ENCODE results near the gene GNAS.

The GNAS gene

DNA sequence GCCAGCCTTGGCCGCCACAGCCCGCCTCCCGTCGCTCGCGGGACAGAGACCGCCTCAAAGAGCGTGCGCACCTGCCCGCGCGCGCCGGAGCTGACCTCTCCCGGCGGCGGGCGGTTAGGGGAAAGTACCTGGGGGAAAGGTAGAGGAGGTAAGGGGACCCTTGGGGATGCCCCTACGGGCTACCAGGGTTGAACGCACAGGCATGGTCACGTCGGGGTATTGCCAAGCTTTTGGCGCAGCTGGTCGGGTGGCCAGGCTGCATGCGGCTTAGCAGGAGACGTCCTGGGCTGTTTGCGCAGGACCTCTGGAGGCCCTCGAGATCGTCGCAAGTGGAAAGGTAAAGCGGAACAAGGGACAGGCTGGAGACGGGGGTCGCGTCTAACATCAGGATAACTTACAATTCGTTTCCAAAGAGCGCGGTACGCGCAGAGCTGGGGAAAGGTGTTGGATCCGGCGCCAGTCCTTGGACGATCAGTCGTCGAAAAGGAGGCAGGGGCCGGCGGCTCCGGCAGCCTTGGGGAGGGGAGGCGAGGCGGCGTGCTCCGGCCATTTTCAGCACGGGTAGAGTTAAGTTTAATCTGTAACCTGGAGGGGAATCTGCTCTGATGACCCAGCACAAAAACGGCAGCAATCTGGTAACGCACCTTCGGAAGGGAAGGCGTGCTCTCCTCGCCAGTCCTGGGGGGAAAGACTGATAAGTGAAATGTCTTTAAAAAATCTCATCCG is 10.8 kb upstream of the GNAS start:
- H3K4me3 ChIP-seq (replicated peaks; ENCODE audit: low read depth, low read length), result no peak overlapping the region
- no peak for DNase-seq (ENCODE audit: extremely low read depth, low read depth)

GRCh38 chr20:58842276-58842675 is 10.2 kb upstream of the GNAS start:
- TF ChIP-seq CTCF (IDR thresholded peaks at IDR 0.05; ENCODE audit: low read depth, low read length, missing control alignments), result no peak
- no peak for DNase-seq (ENCODE audit: extremely low read depth, low read depth)
- no peak overlapping the region for H3K4me3 ChIP-seq (replicated peaks; ENCODE audit: low read depth, low read length)

More for the DNA sequence above, 10.8 kb upstream of the GNAS start:
- no peak for TF ChIP-seq CTCF (IDR thresholded peaks at IDR 0.05; ENCODE audit: low read depth, low read length, missing control alignments)

DNA sequence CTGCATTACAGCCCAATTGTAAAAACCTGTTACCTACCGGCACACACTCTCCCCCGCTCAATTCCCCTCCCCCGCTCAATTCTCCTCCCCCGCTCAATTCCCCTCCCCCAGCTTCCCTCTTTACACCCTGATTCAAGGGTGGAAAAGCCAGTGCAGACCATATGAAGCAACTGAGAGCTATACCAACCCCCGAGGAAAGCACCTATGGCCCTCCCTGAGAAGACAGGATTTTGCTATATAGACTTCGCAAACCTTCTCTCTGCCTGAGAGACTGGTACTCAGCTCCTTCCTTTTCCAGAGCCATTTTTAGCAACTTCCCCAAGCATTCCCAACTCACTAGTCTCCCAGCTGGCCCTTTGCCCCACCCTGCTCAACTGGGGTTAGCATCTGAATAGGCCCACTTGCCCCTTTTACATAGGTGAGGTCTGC is 9.4 kb upstream of the GNAS start:
- H3K4me3 ChIP-seq (replicated peaks; ENCODE audit: low read depth, low read length), result no peak overlapping the region
- DNase-seq (ENCODE audit: extremely low read depth, low read depth), result no peak
- no peak for TF ChIP-seq CTCF (IDR thresholded peaks at IDR 0.05; ENCODE audit: low read depth, low read length, missing control alignments)

DNA sequence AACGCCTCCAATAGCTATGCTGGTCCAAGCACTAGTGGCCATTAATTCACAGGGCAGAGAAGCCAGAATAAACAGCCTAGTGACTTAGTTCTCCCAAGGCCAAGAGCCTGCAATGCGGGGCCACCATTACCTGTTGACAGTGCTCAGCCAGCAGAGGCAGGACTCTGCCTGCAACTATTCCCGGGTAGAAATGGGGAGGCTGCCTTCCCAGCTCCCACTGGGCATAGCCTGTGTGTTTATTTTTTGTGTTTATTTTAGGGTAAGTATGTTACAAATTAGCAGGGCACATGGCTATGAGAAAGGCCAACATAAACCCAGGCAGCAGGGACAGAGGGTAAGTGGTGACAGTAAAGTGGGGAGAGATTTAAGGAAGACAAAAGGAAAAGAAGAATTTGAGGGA is 6.8 kb upstream of the GNAS start:
- H3K4me3 ChIP-seq (replicated peaks; ENCODE audit: low read depth, low read length), result no peak overlapping the region
- no peak for DNase-seq (ENCODE audit: extremely low read depth, low read depth)
- TF ChIP-seq CTCF (IDR thresholded peaks at IDR 0.05; ENCODE audit: low read depth, low read length, missing control alignments), result no peak

GRCh38 chr20:58847463-58847862 is 5.1 kb upstream of the GNAS start:
- no peak for TF ChIP-seq CTCF (IDR thresholded peaks at IDR 0.05; ENCODE audit: low read depth, low read length, missing control alignments)
- DNase-seq (ENCODE audit: extremely low read depth, low read depth), result no peak
- H3K4me3 ChIP-seq (replicated peaks; ENCODE audit: low read depth, low read length), result no peak overlapping the region

- TF ChIP-seq CTCF (IDR thresholded peaks at IDR 0.05; ENCODE audit: low read depth, low read length, missing control alignments), result peak; percentile 10
- H3K4me3 ChIP-seq (replicated peaks; ENCODE audit: low read depth, low read length), result peak within 1 kb of the TSS; percentile 75
- DNase-seq (ENCODE audit: extremely low read depth, low read depth), result peak; percentile 48
Observed at GRCh38 chr20:58850693-58851174, 1.8 kb upstream of the GNAS start, which contains the start of gene GNAS-AS1. Gene GNAS-AS1 (minus strand): TSS chr20:58850902.
